B cell (primary cell): ENCODE data around the gene FYCO1. TPM values are rescaled to one million over a fixed set of nuclear protein-coding genes. Genes with fewer than 3 reads are reported as not detected.

Experiments used
- ATAC-seq: fragments of 200-7000 bp; cut with Tn5 transposase; one replicate; pipeline ENCODE4 v1.10.0; 2021; ENCODE audit warnings: low read depth, mild to moderate bottlenecking, moderate number of reproducible peaks, moderate library complexity
- CTCF ChIA-PET: fragments of 350-600 bp; sonication (Branson Sonifier 250); formaldehyde crosslinking; loops from one replicate; lab custom pipeline; 2021; ENCODE audit warnings: antibody characterized with exemption, inconsistent platforms; lab: Charles Lee
- POLR2A ChIA-PET: fragments of 350-600 bp; sonication (Branson Sonifier 250); formaldehyde crosslinking; loops from one replicate; lab custom pipeline; 2021; ENCODE audit warnings: antibody characterized with exemption; lab: Charles Lee
- DNase-seq: peaks from one replicate; pipeline ENCODE4 v3.0.0; 2013
- H2AFZ ChIP-seq: 2 replicates; pipeline ENCODE4 v1.6.1; 2012; ENCODE audit warnings: mild to moderate bottlenecking, low read depth, low read length; ENCODE audit not compliant: insufficient read depth, poor library complexity, severe bottlenecking
- H3K27ac ChIP-seq, 2 donors: 1 replicate in 1 of 2; 2 replicates in 1 of 2; pipeline ENCODE4 v1.5.1; 2012 to 2013; ENCODE audit warnings: low read length in 2 of 2, mild to moderate bottlenecking in 2 of 2, moderate library complexity in 1 of 2
- H3K27me3 ChIP-seq, 4 experiments: fragments of 200-600 bp in 1 of 4; sonication (generic) in 1 of 4; replicated peaks in 1 of 4; 1 replicate in 2 of 4; 2 replicates in 2 of 4; pipeline versions ENCODE4 v1.6.1 to v1.7.0; 2013 to 2016; ENCODE audit warnings: low read length in 3 of 4, mild to moderate bottlenecking in 2 of 4, mixed read lengths in 1 of 4, moderate library complexity in 1 of 4; ENCODE audit not compliant: insufficient read depth in 4 of 4, control insufficient read depth in 3 of 4; ENCODE audit errors: control extremely low read depth in 1 of 4
- H3K36me3 ChIP-seq, 2 experiments: replicated peaks in 1 of 2; 1 replicate in 1 of 2; 2 replicates in 1 of 2; pipeline versions ENCODE4 v1.6.1 to v1.7.1; 2013; ENCODE audit warnings: low read length in 1 of 2; ENCODE audit not compliant: insufficient read depth in 2 of 2, control insufficient read depth in 1 of 2; ENCODE audit errors: control extremely low read depth in 1 of 2, extremely low read depth in 1 of 2
- H3K4me1 ChIP-seq, 2 donors: fragments of 200-600 bp in 1 of 2; sonication (generic) in 1 of 2; 1 replicate in 1 of 2; 2 replicates in 1 of 2; pipeline versions ENCODE4 v1.5.1 to v1.6.1; 2013 to 2017; ENCODE audit warnings: low read length in 2 of 2; ENCODE audit not compliant: control insufficient read depth in 2 of 2, insufficient read depth in 2 of 2
- H3K4me2 ChIP-seq: replicated peaks from 2 replicates; pipeline ENCODE3; 2012; ENCODE audit warnings: mild to moderate bottlenecking, low read depth, low read length; ENCODE audit not compliant: poor library complexity, severe bottlenecking
- H3K4me3 ChIP-seq, 5 experiments: fragments of 200-600 bp in 1 of 5; sonication (generic) in 1 of 5; 1 replicate in 3 of 5; 2 replicates in 2 of 5; pipeline versions ENCODE4 v1.5.1 to v1.7.0; 2011 to 2016; ENCODE audit warnings: low read length in 4 of 5, mild to moderate bottlenecking in 4 of 5, low read depth in 2 of 5, control low read depth in 1 of 5, moderate library complexity in 1 of 5; ENCODE audit not compliant: insufficient read depth in 1 of 5; ENCODE audit errors: control extremely low read depth in 1 of 5, extremely low read depth in 1 of 5
- H3K79me2 ChIP-seq: fragments of 200-600 bp; sonication (generic); one replicate; pipeline ENCODE4 v1.6.0; 2016; ENCODE audit warnings: low read length; ENCODE audit not compliant: control insufficient read depth, insufficient read depth
- H3K9ac ChIP-seq: fragments of 200-600 bp; sonication (generic); 2 replicates; pipeline ENCODE4 v1.6.1; 2017; ENCODE audit warnings: mild to moderate bottlenecking, low read length, moderate library complexity
- H3K9me3 ChIP-seq, 3 donors: one replicate each; pipeline versions ENCODE4 v1.6.1 to v1.7.1; 2013; ENCODE audit warnings: low read length in 2 of 3; ENCODE audit not compliant: control insufficient read depth in 2 of 3, insufficient read depth in 1 of 3; ENCODE audit errors: control extremely low read depth in 1 of 3
- H4K20me1 ChIP-seq: 2 replicates; pipeline ENCODE4 v1.6.0; 2012; ENCODE audit warnings: mild to moderate bottlenecking, low read length; ENCODE audit not compliant: insufficient read depth, control insufficient read depth, poor library complexity, severe bottlenecking
- H3K27ac Mint-ChIP-seq: one replicate; pipeline ENCODE4 v1.8.0; 2021; ENCODE audit warnings: mixed read lengths
- H3K27me3 Mint-ChIP-seq: one replicate; pipeline ENCODE4 v1.8.0; 2021; ENCODE audit warnings: mixed read lengths
- H3K4me1 Mint-ChIP-seq: one replicate; pipeline ENCODE4 v1.8.0; 2021; ENCODE audit warnings: mixed read lengths
- H3K4me3 Mint-ChIP-seq: one replicate; pipeline ENCODE4 v1.8.0; 2021; ENCODE audit warnings: mixed read lengths
- H3K9me3 Mint-ChIP-seq: one replicate; pipeline ENCODE4 v1.8.0; 2022; ENCODE audit warnings: mixed read lengths; ENCODE audit not compliant: insufficient read depth
- EZH2 ChIP-seq: IDR thresholded peaks from 2 replicates; pipeline ENCODE4 v1.6.1; 2012; ENCODE audit warnings: borderline replicate concordance, low read depth, mild to moderate bottlenecking, moderate library complexity, low read length; ENCODE audit not compliant: insufficient read depth, poor library complexity, severe bottlenecking
- WGBS: methylation state at CpG from one replicate; pipeline ENCODE4 v1.1.5; 2013; ENCODE audit warnings: missing lambda C conversion rate; ENCODE audit not compliant: insufficient coverage; 5-methylcytosine and 5-hydroxymethylcytosine counted together
- intact Hi-C: fragments of 100-400 bp; cut with micrococcal nuclease; formaldehyde crosslinking; loops from one replicate; pipeline ENCODE4 v1.10.0; 2022
- polyA plus RNA-seq: library from polyadenylated mRNA; depleted of rRNA; stranded (reverse); fragments of >200 nt; gene quantifications from 2 replicates; pipeline ENCODE4 v1.2.3, GENCODE V29; 2012
- total RNA-seq, 2 donors: library from RNA; stranded (reverse); fragments of 120-200 nt in 1 of 2; gene quantifications; 1 replicate in 1 of 2; 2 replicates in 1 of 2; pipeline versions ENCODE4 v1.2.3 to v1.2.4, GENCODE V29; 2013 to 2022
- TF ChIP-seq, protein P1 (sequence below): fragments of 200-600 bp; IDR thresholded peaks from one replicate; pipeline ENCODE4 v1.8.0; 2022; ENCODE audit warnings: antibody characterized with exemption, mild to moderate bottlenecking

FYCO1 gene
- total and polyA plus RNA-seq, 2 donors (not counting 1 experiment from before 2014, with no cell fraction given), result 5.4 to 16.7 TPM

- POLR2A ChIA-PET, result no interaction called here
- WGBS, result 86% methylated on average over 4 of the region's 4 CpGs
These were observed 63.5 kb downstream of the FYCO1 start for GRCh38 chr3:45932112-45932511.

DNA sequence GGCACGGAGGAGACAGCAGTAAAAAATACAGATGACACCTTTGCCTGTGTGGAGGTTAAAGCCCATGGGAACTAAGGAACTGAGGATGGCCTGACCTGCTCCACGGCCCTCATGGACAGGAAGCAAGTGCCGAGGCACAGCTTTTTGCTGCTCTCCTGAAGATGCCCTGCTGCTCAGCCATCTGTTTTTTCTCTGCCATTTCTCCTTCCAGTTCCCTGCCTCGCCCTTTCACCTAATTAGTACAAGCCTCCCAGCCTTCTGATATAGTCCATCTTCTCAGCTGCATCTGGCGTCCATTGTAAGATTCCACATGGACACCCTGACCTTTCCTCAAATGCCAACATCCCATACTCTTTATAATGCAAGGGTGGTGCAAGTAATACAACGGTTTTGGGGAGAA, 64.1 kb downstream of the FYCO1 start:
- H3K4me3 ChIP-seq, result no peak overlapping the region
- H3K36me3 ChIP-seq, result peaks cover 13 to 86% of the 10 kb centered on the region in 2 experiments
- no peak overlapping the region for H3K4me3 Mint-ChIP-seq
- no peaks in the 10 kb centered on the region for H3K79me2 ChIP-seq
- CTCF ChIA-PET, result interaction anchor here (1.0 to 7.7 kb wide), 6 partner anchors 9 to 276 kb away, joined by 3 to 84 read pairs (median 4); no protein-coding TSS in a partner anchor
- DNase-seq, result no peak
- POLR2A ChIA-PET, result no interaction called here
- no peaks in the 10 kb centered on the region for H4K20me1 ChIP-seq
- TF ChIP-seq, protein P1, sequence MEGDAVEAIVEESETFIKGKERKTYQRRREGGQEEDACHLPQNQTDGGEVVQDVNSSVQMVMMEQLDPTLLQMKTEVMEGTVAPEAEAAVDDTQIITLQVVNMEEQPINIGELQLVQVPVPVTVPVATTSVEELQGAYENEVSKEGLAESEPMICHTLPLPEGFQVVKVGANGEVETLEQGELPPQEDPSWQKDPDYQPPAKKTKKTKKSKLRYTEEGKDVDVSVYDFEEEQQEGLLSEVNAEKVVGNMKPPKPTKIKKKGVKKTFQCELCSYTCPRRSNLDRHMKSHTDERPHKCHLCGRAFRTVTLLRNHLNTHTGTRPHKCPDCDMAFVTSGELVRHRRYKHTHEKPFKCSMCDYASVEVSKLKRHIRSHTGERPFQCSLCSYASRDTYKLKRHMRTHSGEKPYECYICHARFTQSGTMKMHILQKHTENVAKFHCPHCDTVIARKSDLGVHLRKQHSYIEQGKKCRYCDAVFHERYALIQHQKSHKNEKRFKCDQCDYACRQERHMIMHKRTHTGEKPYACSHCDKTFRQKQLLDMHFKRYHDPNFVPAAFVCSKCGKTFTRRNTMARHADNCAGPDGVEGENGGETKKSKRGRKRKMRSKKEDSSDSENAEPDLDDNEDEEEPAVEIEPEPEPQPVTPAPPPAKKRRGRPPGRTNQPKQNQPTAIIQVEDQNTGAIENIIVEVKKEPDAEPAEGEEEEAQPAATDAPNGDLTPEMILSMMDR, result no peak
- TF ChIP-seq EZH2, result no peak
- H3K9ac ChIP-seq, result no peak overlapping the region
- H3K27me3 Mint-ChIP-seq, result no peaks in the 10 kb centered on the region
- H3K27me3 ChIP-seq, result no peaks in the 10 kb centered on the region
- ATAC-seq, result no peak
- intact Hi-C loops, result no loop called here
- H3K27ac ChIP-seq, result no peak overlapping the region
- H3K9me3 ChIP-seq, result no peaks in the 10 kb centered on the region
- no peaks in the 10 kb centered on the region for H3K4me1 ChIP-seq
- no peak overlapping the region for H2AFZ ChIP-seq
- H3K27ac Mint-ChIP-seq, result no peak overlapping the region
- H3K4me1 Mint-ChIP-seq, result no peaks in the 10 kb centered on the region
- H3K9me3 Mint-ChIP-seq, result no peaks in the 10 kb centered on the region
- WGBS, result 100% methylated on average over 4 of the region's 6 CpGs
- H3K4me2 ChIP-seq, result no peak overlapping the region

More at GRCh38 chr3:45932112-45932511, 63.5 kb downstream of the FYCO1 start:
- Mint-ChIP-seq H3K4me3 (no peak overlapping the region), H3K4me1 (no peaks in the 10 kb centered on the region), H3K9me3 (no peaks in the 10 kb centered on the region), H3K27me3 (no peaks in the 10 kb centered on the region), H3K27ac (no peak overlapping the region)
- Histone ChIP-seq H3K79me2 (no peaks in the 10 kb centered on the region), H3K36me3 (peaks cover 13 to 92% of the 10 kb centered on the region in 2 experiments), H3K27me3 (no peaks in the 10 kb centered on the region), H3K9ac (no peak overlapping the region), H3K4me3 (no peak overlapping the region), H2AFZ (no peak overlapping the region), H3K9me3 (no peaks in the 10 kb centered on the region), H3K27ac (no peak overlapping the region), H3K4me1 (no peaks in the 10 kb centered on the region), H4K20me1 (no peaks in the 10 kb centered on the region), H3K4me2 (no peak overlapping the region)
- TF ChIP-seq, protein P1, result no peak
- no peak for TF ChIP-seq EZH2
- no peak for DNase-seq
- intact Hi-C loops, result no loop called here
- CTCF ChIA-PET, result interaction anchor here (0.9 to 7.7 kb wide), 6 partner anchors 9 to 276 kb away, joined by 3 to 84 read pairs (median 4); no protein-coding TSS in a partner anchor
- ATAC-seq, result no peak
